Liver (tissue), 9 donors: Measurements from ENCODE around the gene MXD4. TPM values are rescaled to one million over a fixed set of nuclear protein-coding genes. Genes with fewer than 3 reads are reported as not detected.

Experiments used
- DNase-seq: peaks from one replicate; pipeline ENCODE4 v3.0.0-alpha.2; 2017; ENCODE audit warnings: low spot score
- H3K27ac ChIP-seq, 2 donors: one replicate each; pipeline ENCODE4 v1.7.0; 2013; ENCODE audit warnings: inconsistent platforms in 2 of 2, low read length in 2 of 2, control low read depth in 1 of 2, low read depth in 1 of 2, mild to moderate bottlenecking in 1 of 2
- H3K27me3 ChIP-seq, 4 donors: one replicate each; pipeline versions ENCODE4 v1.6.1 to v1.7.0; 2013; ENCODE audit warnings: low read length in 3 of 4, inconsistent platforms in 1 of 4, mild to moderate bottlenecking in 1 of 4, moderate library complexity in 1 of 4; ENCODE audit not compliant: control insufficient read depth in 4 of 4, insufficient read depth in 4 of 4
- H3K36me3 ChIP-seq, 4 donors: one replicate each; pipeline versions ENCODE4 v1.6.1 to v1.7.0; 2013; ENCODE audit warnings: low read length in 3 of 4, mild to moderate bottlenecking in 3 of 4, low read depth in 1 of 4, moderate library complexity in 1 of 4; ENCODE audit not compliant: control insufficient read depth in 4 of 4, insufficient read depth in 3 of 4
- H3K4me1 ChIP-seq, 4 donors: one replicate each; pipeline versions ENCODE4 v1.6.1 to v1.7.0; 2013; ENCODE audit warnings: low read length in 3 of 4, mild to moderate bottlenecking in 3 of 4, moderate library complexity in 1 of 4; ENCODE audit not compliant: control insufficient read depth in 4 of 4, insufficient read depth in 4 of 4
- H3K4me3 ChIP-seq, 3 donors: one replicate each; pipeline versions ENCODE4 v1.6.1 to v1.7.0; 2013; ENCODE audit warnings: low read length in 3 of 3, control low read depth in 1 of 3, low read depth in 1 of 3, mild to moderate bottlenecking in 1 of 3
- H3K9ac ChIP-seq, 2 donors: one replicate each; pipeline ENCODE4 v1.7.0; 2013; ENCODE audit warnings: low read length in 2 of 2, mild to moderate bottlenecking in 2 of 2, moderate library complexity in 2 of 2, control low read depth in 1 of 2, low read depth in 1 of 2
- H3K9me3 ChIP-seq, 4 donors: one replicate each; pipeline versions ENCODE4 v1.6.1 to v1.7.0; 2013; ENCODE audit warnings: low read length in 3 of 4; ENCODE audit not compliant: control insufficient read depth in 4 of 4
- ATF3 ChIP-seq: IDR thresholded peaks from 2 replicates; pipeline ENCODE4 v1.6.1; 2016; ENCODE audit warnings: antibody characterized with exemption
- EGR1 ChIP-seq, 2 donors: IDR thresholded peaks; 2 replicates each; pipeline ENCODE4 v1.6.1; 2016 to 2018; ENCODE audit warnings: antibody characterized with exemption in 2 of 2, low read depth in 2 of 2
- FOXA1 ChIP-seq: IDR thresholded peaks from 2 replicates; pipeline ENCODE4 v1.6.1; 2016; ENCODE audit warnings: antibody characterized with exemption
- FOXA2 ChIP-seq: IDR thresholded peaks from 2 replicates; pipeline ENCODE4 v1.6.1; 2016; ENCODE audit warnings: antibody characterized with exemption
- GABPA ChIP-seq, 2 donors: IDR thresholded peaks in 1 of 2; conservative IDR thresholded peaks in 1 of 2; 2 replicates each; pipeline ENCODE4 v1.6.1; 2016; ENCODE audit warnings: antibody characterized with exemption in 2 of 2, mild to moderate bottlenecking in 1 of 2, moderate library complexity in 1 of 2
- HNF4A ChIP-seq, 2 donors: conservative IDR thresholded peaks; 2 replicates each; pipeline ENCODE4 v1.6.1; 2016; ENCODE audit warnings: antibody characterized with exemption in 2 of 2, mild to moderate bottlenecking in 2 of 2
- HNF4G ChIP-seq: IDR thresholded peaks from 2 replicates; pipeline ENCODE4 v1.6.1; 2016; ENCODE audit warnings: antibody characterized with exemption
- JUND ChIP-seq, 2 donors: IDR thresholded peaks; 2 replicates each; pipeline ENCODE4 v1.6.1; 2016; ENCODE audit warnings: antibody characterized with exemption in 2 of 2
- MAX ChIP-seq: IDR thresholded peaks from 2 replicates; pipeline ENCODE4 v1.6.1; 2016; ENCODE audit warnings: antibody characterized with exemption
- NR2F2 ChIP-seq: IDR thresholded peaks from 2 replicates; pipeline ENCODE4 v1.6.1; 2016; ENCODE audit warnings: antibody characterized with exemption
- RXRA ChIP-seq, 2 donors: IDR thresholded peaks; 2 replicates each; pipeline ENCODE4 v1.6.1; 2017 to 2018; ENCODE audit warnings: antibody characterized with exemption in 2 of 2, mild to moderate bottlenecking in 1 of 2
- SP1 ChIP-seq: IDR thresholded peaks from 2 replicates; pipeline ENCODE4 v1.6.1; 2018; ENCODE audit warnings: antibody characterized with exemption, mild to moderate bottlenecking
- TAF1 ChIP-seq: conservative IDR thresholded peaks from 2 replicates; pipeline ENCODE4 v1.6.1; 2016; ENCODE audit warnings: antibody characterized with exemption, mild to moderate bottlenecking
- YY1 ChIP-seq: IDR thresholded peaks from 2 replicates; pipeline ENCODE4 v1.6.1; 2016; ENCODE audit warnings: antibody characterized with exemption, mild to moderate bottlenecking
- WGBS: extraction: QIAGEN DNeasy Blood & Tissue Kit; methylation state at CpG from one replicate; pipeline ENCODE4 v1.1.7; 2013; 5-methylcytosine and 5-hydroxymethylcytosine counted together
- polyA plus RNA-seq, 2 donors: library from polyadenylated mRNA; stranded (reverse) in 1 of 2; unstranded in 1 of 2; fragments of 200-250 nt in 1 of 2; fragments of >200 nt in 1 of 2; fragmentation: Nextera tagmentation in 1 of 2; extraction: Ambion mirVana in 1 of 2; gene quantifications; one replicate each; pipeline versions ENCODE4 v1.2.1 to v1.2.3, GENCODE V29; 2013 to 2015
- total RNA-seq, 2 donors: library from RNA; depleted of rRNA; stranded (reverse); fragments of >200 nt; gene quantifications; one replicate each; pipeline ENCODE4 v1.2.3, GENCODE V29; 2014
- TF ChIP-seq, protein P1 (sequence below): IDR thresholded peaks from 2 replicates; pipeline ENCODE4 v1.6.1; 2016; ENCODE audit warnings: antibody characterized with exemption, mild to moderate bottlenecking
- TF ChIP-seq, protein P2 (sequence below): IDR thresholded peaks from 2 replicates; pipeline ENCODE4 v1.6.1; 2016; ENCODE audit warnings: antibody characterized with exemption
- TF ChIP-seq, protein P3 (sequence below): fragments of 150-350 bp; IDR thresholded peaks from 2 replicates; pipeline ENCODE4 v1.5.1; 2017; ENCODE audit warnings: improper control_type of control experiment, low read depth, low read length; ENCODE audit not compliant: missing input control
- donor health status: healthy.
- donor health status: healthy.
- donor health status: healthy.
- donor health status: healthy.
- donor health status: healthy.

Gene MXD4
- total and polyA plus RNA-seq, 4 donors: 6.5 to 19.6 (median 15.9) TPM

- H3K9ac ChIP-seq: no peak overlapping the region
- peaks cover 7 to 48% (median 19%) of the 10 kb centered on the region in 4 donors for H3K36me3 ChIP-seq
Observed at GRCh38 chr4:2252530-2253091, 9.3 kb downstream of the MXD4 start.

More at GRCh38 chr4:2252530-2253091, 9.3 kb downstream of the MXD4 start:
- Histone ChIP-seq H3K27ac (no peak overlapping the region), H3K9me3 (no peaks in the 10 kb centered on the region), H3K4me1 (peaks cover 3 to 17% (median 6%) of the 10 kb centered on the region in 4 donors), H3K4me3 (no peak overlapping the region), H3K27me3 (no peaks in the 10 kb centered on the region)
- no peak for DNase-seq
- TF ChIP-seq, protein P1, sequence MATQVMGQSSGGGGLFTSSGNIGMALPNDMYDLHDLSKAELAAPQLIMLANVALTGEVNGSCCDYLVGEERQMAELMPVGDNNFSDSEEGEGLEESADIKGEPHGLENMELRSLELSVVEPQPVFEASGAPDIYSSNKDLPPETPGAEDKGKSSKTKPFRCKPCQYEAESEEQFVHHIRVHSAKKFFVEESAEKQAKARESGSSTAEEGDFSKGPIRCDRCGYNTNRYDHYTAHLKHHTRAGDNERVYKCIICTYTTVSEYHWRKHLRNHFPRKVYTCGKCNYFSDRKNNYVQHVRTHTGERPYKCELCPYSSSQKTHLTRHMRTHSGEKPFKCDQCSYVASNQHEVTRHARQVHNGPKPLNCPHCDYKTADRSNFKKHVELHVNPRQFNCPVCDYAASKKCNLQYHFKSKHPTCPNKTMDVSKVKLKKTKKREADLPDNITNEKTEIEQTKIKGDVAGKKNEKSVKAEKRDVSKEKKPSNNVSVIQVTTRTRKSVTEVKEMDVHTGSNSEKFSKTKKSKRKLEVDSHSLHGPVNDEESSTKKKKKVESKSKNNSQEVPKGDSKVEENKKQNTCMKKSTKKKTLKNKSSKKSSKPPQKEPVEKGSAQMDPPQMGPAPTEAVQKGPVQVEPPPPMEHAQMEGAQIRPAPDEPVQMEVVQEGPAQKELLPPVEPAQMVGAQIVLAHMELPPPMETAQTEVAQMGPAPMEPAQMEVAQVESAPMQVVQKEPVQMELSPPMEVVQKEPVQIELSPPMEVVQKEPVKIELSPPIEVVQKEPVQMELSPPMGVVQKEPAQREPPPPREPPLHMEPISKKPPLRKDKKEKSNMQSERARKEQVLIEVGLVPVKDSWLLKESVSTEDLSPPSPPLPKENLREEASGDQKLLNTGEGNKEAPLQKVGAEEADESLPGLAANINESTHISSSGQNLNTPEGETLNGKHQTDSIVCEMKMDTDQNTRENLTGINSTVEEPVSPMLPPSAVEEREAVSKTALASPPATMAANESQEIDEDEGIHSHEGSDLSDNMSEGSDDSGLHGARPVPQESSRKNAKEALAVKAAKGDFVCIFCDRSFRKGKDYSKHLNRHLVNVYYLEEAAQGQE: no peak
- TF ChIP-seq HNF4G (no peak), NR2F2 (no peak), RXRA (IDR thresholded peaks at IDR 0.05) (no peak), FOXA2 (no peak), SP1 (no peak), YY1 (no peak), GABPA (IDR thresholded peaks at IDR 0.05 in 1 of 2, conservative IDR thresholded peaks at IDR 0.05 in 1 of 2) (no peak), TAF1 (no peak), MAX (no peak), FOXA1 (no peak), HNF4A (conservative IDR thresholded peaks at IDR 0.05) (no peak), JUND (IDR thresholded peaks at IDR 0.05) (no peak), EGR1 (IDR thresholded peaks at IDR 0.05; ENCODE audit: low read depth in 2 of 2) (no peak), ATF3 (no peak)
- TF ChIP-seq, protein P2, sequence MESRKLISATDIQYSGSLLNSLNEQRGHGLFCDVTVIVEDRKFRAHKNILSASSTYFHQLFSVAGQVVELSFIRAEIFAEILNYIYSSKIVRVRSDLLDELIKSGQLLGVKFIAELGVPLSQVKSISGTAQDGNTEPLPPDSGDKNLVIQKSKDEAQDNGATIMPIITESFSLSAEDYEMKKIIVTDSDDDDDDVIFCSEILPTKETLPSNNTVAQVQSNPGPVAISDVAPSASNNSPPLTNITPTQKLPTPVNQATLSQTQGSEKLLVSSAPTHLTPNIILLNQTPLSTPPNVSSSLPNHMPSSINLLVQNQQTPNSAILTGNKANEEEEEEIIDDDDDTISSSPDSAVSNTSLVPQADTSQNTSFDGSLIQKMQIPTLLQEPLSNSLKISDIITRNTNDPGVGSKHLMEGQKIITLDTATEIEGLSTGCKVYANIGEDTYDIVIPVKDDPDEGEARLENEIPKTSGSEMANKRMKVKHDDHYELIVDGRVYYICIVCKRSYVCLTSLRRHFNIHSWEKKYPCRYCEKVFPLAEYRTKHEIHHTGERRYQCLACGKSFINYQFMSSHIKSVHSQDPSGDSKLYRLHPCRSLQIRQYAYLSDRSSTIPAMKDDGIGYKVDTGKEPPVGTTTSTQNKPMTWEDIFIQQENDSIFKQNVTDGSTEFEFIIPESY: no peak
- TF ChIP-seq, protein P3, sequence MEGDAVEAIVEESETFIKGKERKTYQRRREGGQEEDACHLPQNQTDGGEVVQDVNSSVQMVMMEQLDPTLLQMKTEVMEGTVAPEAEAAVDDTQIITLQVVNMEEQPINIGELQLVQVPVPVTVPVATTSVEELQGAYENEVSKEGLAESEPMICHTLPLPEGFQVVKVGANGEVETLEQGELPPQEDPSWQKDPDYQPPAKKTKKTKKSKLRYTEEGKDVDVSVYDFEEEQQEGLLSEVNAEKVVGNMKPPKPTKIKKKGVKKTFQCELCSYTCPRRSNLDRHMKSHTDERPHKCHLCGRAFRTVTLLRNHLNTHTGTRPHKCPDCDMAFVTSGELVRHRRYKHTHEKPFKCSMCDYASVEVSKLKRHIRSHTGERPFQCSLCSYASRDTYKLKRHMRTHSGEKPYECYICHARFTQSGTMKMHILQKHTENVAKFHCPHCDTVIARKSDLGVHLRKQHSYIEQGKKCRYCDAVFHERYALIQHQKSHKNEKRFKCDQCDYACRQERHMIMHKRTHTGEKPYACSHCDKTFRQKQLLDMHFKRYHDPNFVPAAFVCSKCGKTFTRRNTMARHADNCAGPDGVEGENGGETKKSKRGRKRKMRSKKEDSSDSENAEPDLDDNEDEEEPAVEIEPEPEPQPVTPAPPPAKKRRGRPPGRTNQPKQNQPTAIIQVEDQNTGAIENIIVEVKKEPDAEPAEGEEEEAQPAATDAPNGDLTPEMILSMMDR: no peak
- WGBS: 92% methylated on average over 12 of the region's 12 CpGs
